Occipital lobe (tissue), 2 donors: ENCODE results near the gene LGALS3BP. TPM values are rescaled to one million over a fixed set of nuclear protein-coding genes. Genes with fewer than 3 reads are reported as not detected.

ENCODE experiments used
- DNase-seq: peaks from one replicate; lab custom pipeline; 2025; lab: John Stamatoyannopoulos, UW
- total RNA-seq: library from RNA; depleted of rRNA; stranded (reverse); fragments of >200 nt; gene quantifications from one replicate; pipeline ENCODE4 v1.2.3, GENCODE V29; 2014

The LGALS3BP gene
- total RNA-seq, 1 donor from 2014 or later: 24.2 TPM

GRCh38 chr17:78999947-79000395 lies 20.2 kb upstream of the LGALS3BP start:
- DNase-seq: no peak

GRCh38 chr17:78999056-78999768 lies 19.5 kb upstream of the LGALS3BP start:
- DNase-seq: no peak

GRCh38 chr17:78998311-78999055 lies 18.8 kb upstream of the LGALS3BP start:
- no peak for DNase-seq

- DNase-seq: no peak
Observed at GRCh38 chr17:78997881-78998280, 18.2 kb upstream of the LGALS3BP start.

GRCh38 chr17:78997231-78997741 lies 17.6 kb upstream of the LGALS3BP start:
- DNase-seq: no peak

GRCh38 chr17:78996781-78997201 lies 17.1 kb upstream of the LGALS3BP start:
- DNase-seq: no peak

- DNase-seq: no peak
Observed at GRCh38 chr17:78995761-78996451, 16.2 kb upstream of the LGALS3BP start.

GRCh38 chr17:78995022-78995760 lies 15.5 kb upstream of the LGALS3BP start:
- DNase-seq: no peak

- no peak for DNase-seq
Observed at GRCh38 chr17:78993981-78994671, 14.4 kb upstream of the LGALS3BP start.

GRCh38 chr17:78993241-78993956 lies 13.7 kb upstream of the LGALS3BP start:
- no peak for DNase-seq

GRCh38 chr17:78992542-78993212 lies 13.0 kb upstream of the LGALS3BP start:
- DNase-seq: no peak

- DNase-seq: no peak
Observed at GRCh38 chr17:78991906-78992532, 12.3 kb upstream of the LGALS3BP start.

- DNase-seq: no peak
Observed at GRCh38 chr17:78991017-78991738, 11.5 kb upstream of the LGALS3BP start.

- DNase-seq: no peak
Observed at GRCh38 chr17:78990349-78991016, 10.8 kb upstream of the LGALS3BP start.

GRCh38 chr17:78988152-78988551 lies 8.4 kb upstream of the LGALS3BP start:
- no peak for DNase-seq

GRCh38 chr17:78986649-78987328 lies 7.1 kb upstream of the LGALS3BP start:
- no peak for DNase-seq

GRCh38 chr17:78986048-78986648 lies 6.4 kb upstream of the LGALS3BP start:
- DNase-seq: no peak
